ENCODE data around the gene SP6. TPM values are rescaled to one million over a fixed set of nuclear protein-coding genes. Genes with fewer than 3 reads are reported as not detected.
A peak's percentile ranks its signal among the peaks of the same experiment; 100 is the strongest.

SP6 gene
- total and polyA plus RNA-seq, 2 donors = 0.28 to 4.6 TPM

DNA sequence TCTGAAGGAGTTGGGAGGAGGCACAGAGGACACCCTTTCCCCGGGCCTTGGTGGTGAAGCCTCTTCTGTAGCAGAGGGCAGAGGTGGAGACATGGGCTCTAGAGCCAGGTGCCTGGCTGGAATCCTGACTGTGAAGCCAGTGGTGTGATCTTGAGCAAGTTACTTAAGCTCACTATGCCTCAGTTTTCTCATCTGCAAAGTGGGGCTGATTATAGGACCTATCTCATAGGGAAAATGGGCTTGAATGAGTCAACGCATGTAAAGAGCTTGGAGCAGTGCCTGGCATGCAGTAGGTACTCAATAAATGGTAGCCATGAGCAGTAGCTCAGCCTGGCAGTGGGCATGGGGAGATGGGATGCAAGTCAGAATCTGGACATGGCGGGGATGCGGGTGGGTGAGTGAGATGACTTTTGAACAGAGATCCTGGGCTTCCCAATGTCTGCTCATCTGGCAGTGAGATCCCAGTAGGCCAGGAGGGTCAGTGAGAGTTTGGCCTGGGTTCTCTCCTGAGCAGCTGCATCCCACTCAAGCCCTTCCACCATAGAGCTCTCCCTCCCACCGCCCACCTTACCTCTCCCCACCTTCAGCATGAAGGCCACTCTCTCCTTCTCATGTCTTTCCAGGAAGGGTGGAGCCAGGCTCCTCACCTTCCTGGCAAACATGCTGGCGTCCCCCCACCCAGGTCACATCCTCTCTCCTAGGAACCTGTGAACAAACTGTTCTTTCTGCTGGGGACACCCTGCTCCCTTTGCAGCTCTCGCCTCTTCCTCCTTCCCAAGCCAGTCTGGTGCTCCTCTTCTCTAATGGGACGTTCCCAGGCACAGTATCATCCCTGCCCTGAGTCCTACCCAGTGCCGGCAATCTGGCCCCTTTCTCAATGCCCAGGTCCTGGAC lies 32.0 kb upstream of the SP6 start:
- Histone ChIP-seq H3K9me3 (ENCODE audit: control insufficient read depth in 2 of 2, insufficient read depth in 1 of 2, low read length in 1 of 2) (no peaks in the 10 kb centered on the region), H3K27ac (ENCODE audit: low read depth in 1 of 2, low read length in 1 of 2) (no peak overlapping the region), H3K4me1 (ENCODE audit: control insufficient read depth in 2 of 2, insufficient read depth in 2 of 2, low read length in 2 of 2) (peaks cover 26 to 53% of the 10 kb centered on the region in 2 donors), H3K36me3 (ENCODE audit: control insufficient read depth in 2 of 2, insufficient read depth in 2 of 2, low read length in 1 of 2) (no peaks in the 10 kb centered on the region), H3K27me3 (ENCODE audit: control insufficient read depth in 2 of 2, insufficient read depth in 1 of 2, low read length in 1 of 2) (peaks cover 3 to 10% of the 10 kb centered on the region in 2 donors), H3K4me3 (ENCODE audit: low read length in 2 of 2) (no peak overlapping the region)
- 96% methylated on average over 9 of the region's 9 CpGs for WGBS
- DNase-seq (ENCODE audit: low read depth in 6 of 9, low spot score in 9 of 9) = no peak

GRCh38 chr17:47882247-47882646 lies 31.3 kb upstream of the SP6 start:
- peaks cover 26 to 59% of the 10 kb centered on the region in 2 donors for H3K4me1 ChIP-seq (ENCODE audit: control insufficient read depth in 2 of 2, insufficient read depth in 2 of 2, low read length in 2 of 2)
- peaks cover 3 to 16% of the 10 kb centered on the region in 2 donors for H3K27me3 ChIP-seq (ENCODE audit: control insufficient read depth in 2 of 2, insufficient read depth in 1 of 2, low read length in 1 of 2)
- WGBS = 42% methylated on average over 7 of the region's 7 CpGs
- no peak overlapping the region for H3K27ac ChIP-seq (ENCODE audit: low read depth in 1 of 2, low read length in 1 of 2)
- H3K9me3 ChIP-seq (ENCODE audit: control insufficient read depth in 2 of 2, insufficient read depth in 1 of 2, low read length in 1 of 2) = no peaks in the 10 kb centered on the region
- no peaks in the 10 kb centered on the region for H3K36me3 ChIP-seq (ENCODE audit: control insufficient read depth in 2 of 2, insufficient read depth in 2 of 2, low read length in 1 of 2)
- DNase-seq (ENCODE audit: low read depth in 6 of 9, low spot score in 9 of 9) = no peak
- H3K4me3 ChIP-seq (ENCODE audit: low read length in 2 of 2) = no peak overlapping the region

DNA sequence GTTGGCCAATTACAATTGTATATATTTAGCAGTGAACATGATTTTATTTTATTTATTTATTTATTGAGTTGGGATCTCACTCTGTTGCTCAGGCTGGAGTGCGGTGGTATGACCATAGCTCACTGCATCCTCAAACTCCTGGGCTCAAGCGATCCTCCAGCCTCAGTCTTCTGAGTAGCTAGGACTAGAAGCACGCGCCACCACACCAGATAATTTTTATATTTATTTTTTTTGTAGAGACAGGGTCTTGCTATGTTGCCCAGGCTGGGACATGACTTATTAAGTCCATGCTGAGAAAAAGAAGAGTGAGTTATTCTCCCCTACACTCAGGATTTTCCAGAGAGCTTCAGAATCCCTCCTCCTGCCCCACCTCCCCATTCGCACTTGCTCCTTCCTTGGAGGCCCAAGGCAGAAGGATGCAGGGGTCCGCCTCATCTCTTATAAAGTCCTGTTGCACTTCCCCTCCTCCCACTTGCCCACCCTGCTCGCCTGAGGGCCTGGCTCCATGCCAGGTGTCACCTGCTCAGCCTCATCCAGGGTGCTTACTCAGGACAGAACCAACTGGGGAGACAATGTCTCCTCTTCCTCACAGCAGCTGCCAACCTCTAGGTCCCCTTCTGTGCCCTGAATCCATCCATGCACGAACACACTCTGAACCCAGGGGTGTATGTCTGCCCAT lies 29.0 kb upstream of the SP6 start:
- no peak overlapping the region for H3K4me3 ChIP-seq (ENCODE audit: low read length in 2 of 2)
- peaks cover 3 to 20% of the 10 kb centered on the region in 2 donors for H3K27me3 ChIP-seq (ENCODE audit: control insufficient read depth in 2 of 2, insufficient read depth in 1 of 2, low read length in 1 of 2)
- no peak for DNase-seq (ENCODE audit: low read depth in 6 of 9, low spot score in 9 of 9)
- no peaks in the 10 kb centered on the region for H3K36me3 ChIP-seq (ENCODE audit: control insufficient read depth in 2 of 2, insufficient read depth in 2 of 2, low read length in 1 of 2)
- WGBS = 86% methylated on average over 8 of the region's 8 CpGs
- no peak overlapping the region for H3K27ac ChIP-seq (ENCODE audit: low read depth in 1 of 2, low read length in 1 of 2)
- H3K4me1 ChIP-seq (ENCODE audit: control insufficient read depth in 2 of 2, insufficient read depth in 2 of 2, low read length in 2 of 2) = peaks cover 15 to 58% of the 10 kb centered on the region in 2 donors
- H3K9me3 ChIP-seq (ENCODE audit: control insufficient read depth in 2 of 2, insufficient read depth in 1 of 2, low read length in 1 of 2) = no peaks in the 10 kb centered on the region

GRCh38 chr17:47879028-47879585 lies 28.1 kb upstream of the SP6 start:
- Histone ChIP-seq H3K4me3 (ENCODE audit: low read length in 2 of 2) (no peak overlapping the region), H3K27me3 (ENCODE audit: control insufficient read depth in 2 of 2, insufficient read depth in 1 of 2, low read length in 1 of 2) (peaks cover 3 to 20% of the 10 kb centered on the region in 2 donors), H3K4me1 (ENCODE audit: control insufficient read depth in 2 of 2, insufficient read depth in 2 of 2, low read length in 2 of 2) (peaks cover 6 to 58% of the 10 kb centered on the region in 2 donors), H3K27ac (ENCODE audit: low read depth in 1 of 2, low read length in 1 of 2) (no peak overlapping the region), H3K36me3 (ENCODE audit: control insufficient read depth in 2 of 2, insufficient read depth in 2 of 2, low read length in 1 of 2) (no peaks in the 10 kb centered on the region), H3K9me3 (ENCODE audit: control insufficient read depth in 2 of 2, insufficient read depth in 1 of 2, low read length in 1 of 2) (no peaks in the 10 kb centered on the region)
- 38% methylated on average over 2 of the region's 2 CpGs for WGBS
- no peak for DNase-seq (ENCODE audit: low read depth in 6 of 9, low spot score in 9 of 9)

- no peaks in the 10 kb centered on the region for H3K36me3 ChIP-seq (ENCODE audit: control insufficient read depth in 2 of 2, insufficient read depth in 2 of 2, low read length in 1 of 2)
- H3K27ac ChIP-seq (ENCODE audit: low read depth in 1 of 2, low read length in 1 of 2) = no peak overlapping the region
- H3K4me1 ChIP-seq (ENCODE audit: control insufficient read depth in 2 of 2, insufficient read depth in 2 of 2, low read length in 2 of 2) = peaks cover 1 to 55% of the 10 kb centered on the region in 2 donors
- DNase-seq (ENCODE audit: low read depth in 6 of 9, low spot score in 9 of 9) = no peak
- H3K9me3 ChIP-seq (ENCODE audit: control insufficient read depth in 2 of 2, insufficient read depth in 1 of 2, low read length in 1 of 2) = no peaks in the 10 kb centered on the region
- WGBS = 91% methylated on average over 10 of the region's 10 CpGs
- H3K27me3 ChIP-seq (ENCODE audit: control insufficient read depth in 2 of 2, insufficient read depth in 1 of 2, low read length in 1 of 2) = peaks cover 3 to 24% of the 10 kb centered on the region in 2 donors
- no peak overlapping the region for H3K4me3 ChIP-seq (ENCODE audit: low read length in 2 of 2)
These were observed 27.5 kb upstream of the SP6 start for GRCh38 chr17:47878203-47879027.

DNA sequence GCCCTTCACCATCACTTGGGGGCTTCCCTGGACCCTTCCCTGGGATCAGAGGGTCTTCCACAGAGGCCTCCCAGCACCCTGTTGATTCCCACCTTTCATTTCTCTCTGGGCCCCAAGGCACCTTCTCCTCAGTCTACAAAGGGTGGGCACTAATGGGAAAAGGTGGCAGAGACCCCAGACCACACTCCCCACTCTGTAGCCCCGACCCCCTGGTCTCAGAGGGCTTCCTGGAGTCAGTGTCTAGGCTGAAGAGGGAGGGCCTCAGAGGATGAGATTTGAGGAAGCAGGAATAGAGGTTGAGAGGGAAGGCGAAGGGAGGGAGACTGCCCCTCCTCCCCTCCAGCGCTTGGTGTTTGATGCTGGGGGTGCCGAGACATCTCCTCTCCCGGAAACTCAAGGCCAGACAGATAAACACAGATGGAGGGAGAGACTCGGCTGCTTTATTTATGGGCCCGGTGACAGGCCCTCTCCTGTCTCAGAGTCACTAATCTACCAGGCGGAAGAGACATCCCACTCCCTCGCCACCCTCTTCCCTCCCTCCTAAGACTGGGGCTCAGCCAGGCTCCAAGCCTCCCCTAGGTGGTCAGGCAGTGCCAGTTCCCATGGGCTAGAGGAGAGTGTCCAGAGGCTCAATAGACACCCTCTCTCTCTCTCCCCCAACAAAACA lies 26.5 kb upstream of the SP6 start:
- Histone ChIP-seq H3K4me3 (ENCODE audit: low read length in 2 of 2) (no peak overlapping the region), H3K36me3 (ENCODE audit: control insufficient read depth in 2 of 2, insufficient read depth in 2 of 2, low read length in 1 of 2) (no peaks in the 10 kb centered on the region), H3K27me3 (ENCODE audit: control insufficient read depth in 2 of 2, insufficient read depth in 1 of 2, low read length in 1 of 2) (peaks cover 10 to 33% of the 10 kb centered on the region in 2 donors), H3K27ac (ENCODE audit: low read depth in 1 of 2, low read length in 1 of 2) (no peak overlapping the region), H3K9me3 (ENCODE audit: control insufficient read depth in 2 of 2, insufficient read depth in 1 of 2, low read length in 1 of 2) (no peaks in the 10 kb centered on the region), H3K4me1 (ENCODE audit: control insufficient read depth in 2 of 2, insufficient read depth in 2 of 2, low read length in 2 of 2) (peaks cover 0 to 60% of the 10 kb centered on the region in 2 donors)
- peak in 1 of 9 donors; percentile 38 for DNase-seq (ENCODE audit: low read depth in 6 of 9, low spot score in 9 of 9)
- WGBS = 69% methylated on average over 9 of the region's 9 CpGs

- Histone ChIP-seq H3K9me3 (ENCODE audit: control insufficient read depth in 2 of 2, insufficient read depth in 1 of 2, low read length in 1 of 2) (peaks cover 0 to 3% of the 10 kb centered on the region in 2 donors), H3K36me3 (ENCODE audit: control insufficient read depth in 2 of 2, insufficient read depth in 2 of 2, low read length in 1 of 2) (no peaks in the 10 kb centered on the region), H3K27ac (ENCODE audit: low read depth in 1 of 2, low read length in 1 of 2) (no peak overlapping the region), H3K27me3 (ENCODE audit: control insufficient read depth in 2 of 2, insufficient read depth in 1 of 2, low read length in 1 of 2) (peaks cover 26 to 53% of the 10 kb centered on the region in 2 donors), H3K4me3 (ENCODE audit: low read length in 2 of 2) (no peak overlapping the region), H3K4me1 (ENCODE audit: control insufficient read depth in 2 of 2, insufficient read depth in 2 of 2, low read length in 2 of 2) (peaks cover 0 to 59% of the 10 kb centered on the region in 2 donors)
- 77% methylated on average over 11 of the region's 11 CpGs for WGBS
- DNase-seq (ENCODE audit: low read depth in 6 of 9, low spot score in 9 of 9) = no peak
These were observed 24.3 kb upstream of the SP6 start for GRCh38 chr17:47875011-47875985.
